IMR-90 (cell line): ENCODE data around the gene XKR3.
"Not testable (repeated sequence)": the region's sequence is repeated elsewhere in the genome, so short reads cannot be mapped to it uniquely, and the experiment has no call there.

Source experiments
- BHLHE40 ChIP-seq: fragments of 150-350 bp; IDR thresholded peaks from 2 replicates; pipeline ENCODE4 v1.6.1; 2016; ENCODE audit warnings: mild to moderate bottlenecking, low read depth, low read length
- CHD1 ChIP-seq: IDR thresholded peaks from 2 replicates; pipeline ENCODE4 v1.6.1; 2012; ENCODE audit warnings: low read depth, low read length, improper control_type of control experiment
- CTCF ChIP-seq: conservative IDR thresholded peaks from 2 replicates; pipeline ENCODE4 v1.5.1; 2012; ENCODE audit warnings: mild to moderate bottlenecking, low read depth, low read length, improper control_type of control experiment
- MAZ ChIP-seq: IDR thresholded peaks from 2 replicates; pipeline ENCODE4 v1.6.1; 2012; ENCODE audit warnings: low read depth, mild to moderate bottlenecking, low read length, improper control_type of control experiment, moderate library complexity, borderline replicate concordance
- MXI1 ChIP-seq: IDR thresholded peaks from 2 replicates; pipeline ENCODE4 v1.6.1; 2012; ENCODE audit warnings: low read depth, mild to moderate bottlenecking, low read length, moderate library complexity, borderline replicate concordance
- POLR2A ChIP-seq: IDR thresholded peaks from 2 replicates; pipeline ENCODE4 v1.6.1; 2012; ENCODE audit warnings: mild to moderate bottlenecking, low read depth, low read length
- RAD21 ChIP-seq: IDR thresholded peaks from 2 replicates; pipeline ENCODE4 v1.6.1; 2012; ENCODE audit warnings: low read length, improper control_type of control experiment
- RFX5 ChIP-seq: IDR thresholded peaks from 2 replicates; pipeline ENCODE4 v1.8.0; 2012; ENCODE audit warnings: low read depth, mild to moderate bottlenecking, low read length, moderate library complexity

GRCh38 chr22:16747266-16748159 is 77.7 kb downstream of the XKR3 start:
- not testable (repeated sequence) for TF ChIP-seq CTCF, RAD21, BHLHE40, POLR2A, RFX5, MXI1, MAZ, CHD1
